GM18502 (cell line): Measurements from ENCODE around the gene PJA2.
A peak's percentile ranks its signal among the peaks of the same experiment; 100 is the strongest.
"Not testable (repeated sequence)": the region's sequence is repeated elsewhere in the genome, so short reads cannot be mapped to it uniquely, and the experiment has no call there.

Source experiments
- ATAC-seq: cut with Tn5 transposase; IDR thresholded peaks from one replicate; pipeline ENCODE4 v1.9.1; 2021; ENCODE audit warnings: mild to moderate bottlenecking; ENCODE audit not compliant: unreplicated experiment, poor library complexity

Gene PJA2, protein sequence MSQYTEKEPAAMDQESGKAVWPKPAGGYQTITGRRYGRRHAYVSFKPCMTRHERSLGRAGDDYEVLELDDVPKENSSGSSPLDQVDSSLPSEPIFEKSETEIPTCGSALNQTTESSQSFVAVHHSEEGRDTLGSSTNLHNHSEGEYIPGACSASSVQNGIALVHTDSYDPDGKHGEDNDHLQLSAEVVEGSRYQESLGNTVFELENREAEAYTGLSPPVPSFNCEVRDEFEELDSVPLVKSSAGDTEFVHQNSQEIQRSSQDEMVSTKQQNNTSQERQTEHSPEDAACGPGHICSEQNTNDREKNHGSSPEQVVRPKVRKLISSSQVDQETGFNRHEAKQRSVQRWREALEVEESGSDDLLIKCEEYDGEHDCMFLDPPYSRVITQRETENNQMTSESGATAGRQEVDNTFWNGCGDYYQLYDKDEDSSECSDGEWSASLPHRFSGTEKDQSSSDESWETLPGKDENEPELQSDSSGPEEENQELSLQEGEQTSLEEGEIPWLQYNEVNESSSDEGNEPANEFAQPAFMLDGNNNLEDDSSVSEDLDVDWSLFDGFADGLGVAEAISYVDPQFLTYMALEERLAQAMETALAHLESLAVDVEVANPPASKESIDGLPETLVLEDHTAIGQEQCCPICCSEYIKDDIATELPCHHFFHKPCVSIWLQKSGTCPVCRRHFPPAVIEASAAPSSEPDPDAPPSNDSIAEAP

DNA sequence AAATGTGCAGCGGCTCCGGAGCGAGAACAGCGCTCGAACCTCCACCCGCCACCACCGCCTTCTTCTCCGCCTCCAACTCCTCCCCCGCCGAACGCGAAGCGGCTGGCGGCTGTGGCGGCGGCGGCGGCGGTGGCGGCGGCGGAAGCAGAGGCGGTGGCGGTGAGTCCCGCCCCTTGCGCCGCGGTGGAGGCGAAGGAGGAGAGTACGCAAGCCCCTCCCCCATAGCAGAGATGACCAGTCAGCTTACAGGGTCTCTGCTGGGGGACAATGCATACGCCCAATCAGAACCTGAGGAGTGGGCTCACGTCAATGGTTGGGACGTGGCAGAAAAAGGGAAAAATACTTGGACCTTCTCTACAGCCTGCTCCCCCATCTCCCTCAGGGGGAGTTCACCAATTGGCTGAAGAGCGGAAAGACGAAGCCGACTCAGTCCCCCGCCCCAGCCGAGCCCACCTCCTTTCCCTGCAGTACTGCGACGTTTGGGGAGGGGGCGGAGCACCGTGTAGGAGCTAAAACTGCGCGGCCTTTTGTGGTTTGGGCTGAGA is at the start of gene PJA2:
PJA2 (minus strand) TSS at position 131 of the 545 bp plus-strand sequence. CDS start 26,541 bp downstream, outside the sequence.
- peak; percentile 81 for ATAC-seq

DNA sequence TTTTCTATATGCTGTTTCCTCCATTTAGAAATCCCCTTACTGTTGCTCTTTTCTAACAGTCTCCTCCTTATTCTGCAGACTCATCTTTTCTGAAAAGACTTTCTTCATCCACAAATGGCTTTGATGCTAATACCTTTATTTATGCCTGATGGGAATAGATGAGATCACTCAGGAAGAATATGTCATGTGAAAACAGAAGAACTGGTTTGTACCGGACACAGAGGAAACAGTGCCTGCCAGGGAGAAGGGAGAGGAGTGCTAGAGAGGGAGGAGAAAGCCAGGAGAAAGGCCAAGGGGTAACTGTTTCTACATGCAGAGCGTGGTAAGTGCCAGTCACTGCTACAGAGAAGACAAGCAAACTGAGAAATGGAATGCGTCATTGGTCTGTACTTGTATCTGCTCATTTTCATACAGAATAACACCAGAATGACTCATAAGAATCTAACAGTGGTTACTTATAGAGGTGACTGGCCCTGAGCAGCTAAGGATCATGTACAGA is 45.9 kb upstream of the PJA2 start:
- ATAC-seq, result peak; percentile 100

DNA sequence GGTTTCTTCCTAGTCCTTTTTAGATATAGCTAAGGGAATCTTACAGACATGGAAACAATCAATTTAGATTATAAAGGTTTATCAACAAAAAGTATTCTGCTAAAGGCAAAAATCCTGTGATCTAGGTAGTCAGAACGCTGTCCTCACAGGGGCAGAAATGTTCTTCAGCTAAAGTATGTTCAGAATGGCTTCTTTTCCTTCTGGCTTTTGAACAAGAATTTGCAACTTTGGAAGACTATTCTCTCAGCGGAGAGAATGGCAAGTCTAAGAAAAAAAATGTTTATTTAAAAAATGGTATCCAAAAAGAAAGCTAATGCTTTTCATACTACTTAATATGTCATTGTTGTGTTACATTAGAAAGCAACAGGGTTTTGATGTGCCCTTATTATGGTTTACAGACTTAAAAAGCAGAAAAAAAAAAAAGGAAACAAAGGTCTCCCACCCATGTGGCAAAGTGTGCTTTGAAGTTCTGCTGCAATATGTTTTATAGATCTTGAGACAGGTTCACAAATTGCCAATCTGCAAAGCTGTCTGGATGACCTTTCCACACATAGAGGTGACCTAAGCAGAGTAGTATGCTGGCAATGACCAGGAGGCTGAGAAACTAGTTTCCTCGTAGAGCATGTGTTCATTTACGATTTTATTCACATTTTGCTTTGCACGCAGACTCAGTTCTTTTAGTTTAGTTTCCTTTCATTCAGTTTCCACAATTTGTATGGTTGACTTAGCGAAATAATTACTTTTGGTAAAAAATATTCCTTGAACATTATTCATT is 45.1 kb upstream of the PJA2 start:
- no peak for ATAC-seq

DNA sequence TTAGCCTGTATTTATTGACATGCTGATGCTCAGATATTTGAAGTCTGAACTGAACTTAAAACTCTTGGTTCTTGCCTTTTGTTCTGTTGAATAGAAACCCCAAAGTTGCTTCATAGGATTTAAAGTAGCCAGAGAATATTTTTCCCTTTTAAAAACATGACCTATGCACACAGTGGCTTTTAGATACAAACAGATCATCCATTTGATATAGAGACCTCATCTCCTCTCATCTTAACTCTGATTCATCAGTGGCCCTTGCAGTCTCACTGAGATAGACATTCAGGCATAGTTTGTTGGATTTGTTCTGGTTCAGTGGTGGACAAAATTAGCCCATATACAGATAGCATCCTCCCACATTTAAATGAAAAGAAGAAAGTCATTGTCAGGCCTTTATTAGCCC is 43.5 kb upstream of the PJA2 start:
- ATAC-seq, result no peak

DNA sequence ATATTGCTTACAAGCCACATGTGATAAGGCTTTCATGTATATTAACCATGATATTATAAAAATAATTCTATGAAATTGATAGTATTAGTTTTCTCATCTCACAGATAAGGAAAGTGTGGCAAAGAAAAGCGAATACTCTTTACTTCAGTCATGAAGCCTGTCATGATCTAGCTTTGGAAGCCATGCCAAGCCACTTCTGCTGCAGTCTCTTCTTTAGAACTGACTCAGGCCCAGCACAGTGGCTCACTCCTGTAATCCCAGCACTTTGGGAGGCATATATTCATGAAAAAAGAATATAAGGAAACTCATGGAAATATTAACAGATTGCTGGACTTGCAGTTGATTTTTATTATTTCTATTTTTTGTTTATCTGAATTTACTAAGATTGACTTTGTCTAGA is 42.9 kb upstream of the PJA2 start:
- ATAC-seq, result no peak

DNA sequence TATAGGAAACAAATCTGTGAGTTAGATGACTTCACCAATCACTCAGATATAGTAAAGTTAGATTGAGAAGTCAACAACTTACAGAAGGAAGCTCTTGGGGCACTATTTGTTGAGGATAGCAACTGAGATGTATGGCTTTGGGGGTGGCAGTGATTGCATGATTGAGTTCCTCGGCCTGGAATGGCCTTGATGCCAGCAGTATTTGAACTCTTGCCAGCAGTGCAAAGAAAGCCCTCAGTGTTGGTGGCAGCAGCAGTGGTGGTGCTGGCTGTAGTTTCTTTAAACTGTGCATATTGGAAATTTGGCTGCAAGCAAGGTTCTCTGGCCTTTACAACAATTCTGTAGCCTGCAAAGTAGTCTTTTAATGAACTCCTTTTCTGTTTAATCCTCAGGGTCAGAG is 41.4 kb upstream of the PJA2 start:
- ATAC-seq, result no peak

DNA sequence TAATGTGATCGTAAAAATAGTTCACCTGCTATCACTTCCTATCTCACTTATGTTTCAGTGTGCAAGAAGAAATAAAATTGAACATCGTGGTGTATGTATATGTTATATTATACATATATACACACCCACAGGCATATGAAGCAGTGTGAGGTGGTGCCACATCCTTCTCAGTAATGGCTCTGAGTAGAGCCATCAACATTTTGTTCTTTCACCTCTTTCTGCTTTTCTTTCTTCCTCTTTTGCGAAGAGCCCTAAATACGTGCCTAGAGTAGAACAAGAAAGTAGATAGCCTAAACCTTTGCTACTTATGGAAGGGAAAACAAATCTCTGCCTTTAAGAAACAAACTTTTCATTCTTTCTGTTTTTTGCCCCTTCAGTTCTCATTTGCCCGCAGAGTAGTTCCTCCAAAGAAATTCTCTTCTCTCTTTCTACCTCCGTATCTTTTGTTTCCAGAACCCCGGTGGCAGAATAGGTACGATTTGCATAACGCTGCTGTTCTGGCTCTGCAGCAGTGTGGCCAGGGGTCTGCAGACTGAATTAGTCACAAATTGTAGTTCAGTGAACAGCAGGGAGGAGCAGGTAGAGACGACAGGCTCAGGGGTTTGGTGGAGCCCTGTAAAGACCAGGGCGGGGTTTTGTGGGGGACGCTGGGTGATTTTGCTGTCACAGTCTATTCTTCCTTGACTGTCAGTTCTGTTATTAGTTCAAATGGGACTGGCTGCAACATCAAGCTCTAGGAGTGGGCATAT is 40.5 kb upstream of the PJA2 start:
- ATAC-seq, result peak; percentile 77

DNA sequence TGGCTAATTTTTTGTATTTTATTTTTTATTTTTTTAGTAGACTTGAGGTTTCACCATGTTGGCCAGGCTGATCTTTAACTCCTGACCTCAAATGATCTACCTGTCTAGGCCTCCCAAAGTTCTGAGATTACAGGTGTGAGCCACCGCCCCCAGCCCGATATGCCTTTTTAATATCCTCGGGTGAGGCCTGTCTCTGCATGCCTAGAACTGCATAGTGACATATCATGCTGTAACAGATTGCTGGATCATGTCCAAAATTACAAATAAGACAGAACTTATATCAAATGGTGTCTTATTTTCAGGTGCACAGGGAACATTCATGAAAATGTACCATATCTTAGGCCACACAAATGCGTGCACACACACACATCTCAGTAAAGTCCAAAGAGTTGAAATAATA is 39.1 kb upstream of the PJA2 start:
- ATAC-seq, result no peak

DNA sequence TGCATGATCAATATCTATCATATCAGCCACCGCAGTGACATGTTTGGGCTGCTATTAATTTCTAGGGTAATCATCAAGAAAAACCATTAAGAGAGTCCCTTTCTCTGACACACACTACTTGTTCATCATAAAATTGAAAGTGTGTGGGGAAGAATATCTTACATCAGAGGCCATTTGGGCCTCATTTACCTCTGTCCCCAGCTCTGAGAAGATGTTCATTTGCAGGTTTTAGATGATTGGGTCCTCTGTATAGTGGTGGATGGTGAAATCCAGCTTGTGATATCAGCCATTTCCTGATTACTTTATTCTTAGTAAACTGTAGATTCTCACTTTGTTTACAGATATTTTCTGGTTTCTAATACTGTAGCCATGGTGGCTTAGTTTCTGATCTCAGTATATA is 29.8 kb upstream of the PJA2 start:
- no peak for ATAC-seq

DNA sequence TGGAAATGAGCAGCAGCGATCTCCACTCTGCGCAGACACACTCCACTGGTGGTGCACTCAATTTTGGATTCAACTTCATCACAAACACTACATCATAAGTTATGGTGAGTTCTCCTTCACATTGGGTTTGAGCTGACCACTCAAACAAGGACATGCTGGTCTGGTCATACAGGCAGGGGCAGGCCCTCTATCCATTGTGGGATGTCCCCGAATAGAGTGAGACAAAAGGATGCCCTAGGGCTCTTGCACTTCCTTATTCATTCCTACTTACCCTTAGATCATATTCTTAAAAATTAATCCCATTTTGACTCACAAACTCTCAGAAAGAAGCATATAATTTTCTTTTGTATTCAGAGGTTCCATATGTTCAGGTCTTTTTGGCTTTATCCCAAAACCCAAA is 16.3 kb upstream of the PJA2 start:
- ATAC-seq, result no peak

DNA sequence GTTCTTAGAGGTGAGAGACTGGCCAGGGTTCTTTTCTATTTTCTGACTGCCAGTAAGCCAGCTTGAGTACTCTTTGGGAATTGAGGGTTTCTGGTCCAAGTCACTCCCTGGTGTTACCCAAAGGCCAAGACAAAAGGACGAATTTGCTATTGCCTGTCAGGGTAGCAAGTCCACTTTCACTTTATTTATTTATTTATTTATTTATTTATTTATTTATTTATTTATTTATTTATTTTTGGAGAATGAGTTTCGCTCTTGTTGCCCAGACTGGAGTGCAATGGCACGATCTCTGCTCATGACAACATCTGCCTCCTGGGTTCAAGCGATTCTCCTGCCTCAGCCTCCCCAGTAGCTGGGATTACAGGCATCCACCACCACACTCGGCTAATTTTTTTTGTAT is 15.7 kb upstream of the PJA2 start:
- ATAC-seq, result not testable (repeated sequence)

DNA sequence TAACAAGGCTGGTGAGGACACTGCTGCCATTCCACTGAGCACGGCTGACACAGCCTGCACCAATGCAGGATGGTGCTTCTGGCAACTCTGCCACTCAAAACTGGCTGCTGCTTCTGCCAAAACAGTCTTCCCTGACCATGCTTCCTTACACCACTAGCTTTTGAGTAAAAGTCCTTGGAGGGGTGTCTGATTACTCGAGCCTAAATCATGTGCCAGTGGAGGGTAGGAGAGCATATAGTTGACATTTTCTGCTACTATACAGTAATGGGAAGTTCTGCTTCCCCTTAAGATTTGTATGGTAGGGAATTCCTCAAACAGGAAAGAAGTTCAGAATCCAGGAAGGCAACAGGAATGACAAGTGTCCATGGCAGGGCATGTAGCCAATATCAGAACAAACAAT is 12.2 kb upstream of the PJA2 start:
- ATAC-seq, result no peak

DNA sequence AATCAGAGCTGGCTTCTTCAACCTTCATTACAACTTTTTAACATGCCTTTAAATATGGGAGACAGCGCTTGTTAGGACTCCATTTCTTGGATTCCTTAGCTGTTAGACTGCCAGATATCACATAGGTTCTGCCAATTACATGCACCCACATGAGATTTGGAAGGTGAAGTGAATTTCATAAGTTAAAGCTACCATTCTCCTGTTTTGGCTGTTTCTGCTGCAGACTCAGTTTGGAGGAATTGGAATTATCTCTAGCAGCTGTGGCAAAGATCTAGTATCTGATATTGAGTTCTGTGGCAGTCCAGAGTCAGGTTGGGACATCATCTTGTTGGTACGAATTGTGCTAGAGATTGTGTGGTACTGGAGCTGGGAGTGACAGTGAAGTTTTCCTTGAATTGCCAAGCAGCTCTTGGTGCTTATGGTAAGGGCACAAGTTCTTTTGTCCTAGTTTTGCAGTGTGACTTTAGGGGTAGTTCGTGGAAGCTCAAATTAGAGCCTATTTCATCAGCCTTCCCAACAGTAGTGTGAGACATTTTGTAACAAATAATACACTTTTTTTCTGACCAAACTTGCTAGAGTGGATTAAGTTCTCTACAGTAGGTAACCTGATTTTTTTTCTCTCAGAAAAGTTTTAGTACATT is 9.1 kb upstream of the PJA2 start:
- no peak for ATAC-seq

DNA sequence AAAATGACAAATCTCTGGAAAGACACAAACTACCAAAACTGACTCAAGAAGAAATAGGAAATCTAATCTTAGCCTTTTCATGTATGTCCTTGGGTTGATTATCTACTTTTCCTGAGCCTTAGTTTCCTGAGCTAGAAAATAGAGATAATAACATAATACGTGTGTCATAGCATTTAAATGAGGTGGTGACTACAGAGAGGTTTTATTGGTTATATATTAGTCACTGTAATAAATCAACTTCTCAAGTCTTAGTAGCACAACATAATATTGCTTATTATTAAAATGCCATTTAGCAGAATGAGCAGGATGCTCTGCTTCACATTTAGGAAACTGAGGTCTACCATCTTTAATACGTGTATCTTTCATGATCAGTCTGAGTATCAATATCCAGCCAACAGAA is 7.1 kb upstream of the PJA2 start:
- ATAC-seq, result no peak

DNA sequence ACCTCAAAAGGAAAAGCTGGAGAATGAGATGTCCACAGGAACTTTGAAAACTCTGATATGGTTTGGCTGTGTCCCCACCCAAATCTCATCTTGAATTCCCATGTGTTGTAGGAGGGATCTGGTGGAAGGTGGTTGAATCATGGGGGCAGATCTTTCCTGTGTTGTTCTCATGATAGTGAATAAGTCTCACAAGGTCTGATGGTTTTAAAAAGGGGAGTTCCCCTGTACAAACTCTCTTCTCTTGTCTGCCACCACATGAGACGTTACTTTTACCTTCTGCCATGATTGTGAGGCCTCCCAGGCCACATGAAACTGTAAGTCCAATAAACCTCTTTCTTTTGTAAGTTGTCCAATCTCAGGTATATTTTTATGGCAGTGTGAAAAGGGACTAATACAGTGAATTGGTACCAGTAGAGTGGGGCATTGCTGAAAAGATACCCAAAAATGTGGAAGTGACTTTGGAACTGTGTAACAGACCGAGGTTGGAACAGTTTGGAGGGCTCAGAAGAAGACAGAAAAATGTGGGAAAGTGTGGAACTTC is 4.2 kb upstream of the PJA2 start:
- ATAC-seq, result not testable (repeated sequence)

DNA sequence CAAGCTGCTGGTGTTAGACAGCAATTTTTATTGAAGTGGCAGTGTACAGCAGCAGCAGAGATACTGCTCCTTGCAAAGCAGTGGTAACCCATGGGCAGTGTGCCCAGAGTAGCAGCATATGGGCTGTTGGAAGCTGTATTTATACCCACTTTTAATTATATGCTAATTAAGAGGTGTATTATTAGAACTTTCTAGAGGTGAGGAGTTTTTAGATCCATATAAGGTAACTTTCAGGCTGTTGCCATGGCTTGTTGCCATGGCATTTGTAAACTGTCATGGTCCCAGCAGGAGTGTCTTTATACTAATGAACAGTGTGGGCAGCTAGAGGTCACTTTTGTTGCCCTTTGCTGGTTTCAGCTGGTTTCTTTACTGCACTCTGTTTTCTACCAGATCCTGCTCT is 3.7 kb upstream of the PJA2 start:
- ATAC-seq, result no peak

DNA sequence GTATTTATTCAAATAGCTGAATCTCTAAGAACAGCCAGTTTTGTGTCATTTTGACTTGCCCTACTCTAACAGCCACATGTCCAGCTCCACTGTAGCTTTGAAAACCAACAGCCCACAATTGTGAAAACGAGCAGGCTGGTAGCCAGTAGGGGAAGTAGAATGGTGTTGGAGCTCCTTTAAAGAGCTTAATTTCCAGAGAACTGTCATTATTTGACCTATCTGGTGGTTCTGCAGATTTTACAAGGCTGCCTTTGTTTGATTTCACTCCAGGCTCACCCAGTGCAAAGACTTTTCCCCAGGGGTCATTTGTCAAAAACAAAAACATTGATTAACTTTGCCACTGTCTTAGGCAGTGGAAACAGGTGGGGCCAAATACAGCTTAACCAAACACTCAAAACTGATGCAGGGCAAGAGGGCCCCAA is 3.2 kb upstream of the PJA2 start:
- no peak for ATAC-seq

DNA sequence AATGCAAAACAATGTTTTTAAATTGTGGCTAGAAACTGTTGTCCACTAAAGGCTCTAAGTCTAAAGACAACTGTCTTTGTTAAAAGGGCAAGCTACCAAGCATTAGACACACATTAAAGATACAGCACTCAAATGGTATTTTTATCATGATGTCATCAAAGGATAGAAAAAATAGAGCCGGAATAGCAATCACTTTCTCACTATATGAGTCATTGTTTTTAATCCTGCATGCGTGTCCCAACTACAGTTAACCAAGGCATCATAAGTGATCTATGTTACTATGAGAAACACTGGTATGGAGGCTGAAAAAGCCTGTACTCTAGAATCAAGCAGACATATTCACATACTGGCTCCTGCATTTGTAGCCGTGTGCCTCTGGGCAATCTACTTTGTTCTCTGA is 1.9 kb upstream of the PJA2 start:
- no peak for ATAC-seq

DNA sequence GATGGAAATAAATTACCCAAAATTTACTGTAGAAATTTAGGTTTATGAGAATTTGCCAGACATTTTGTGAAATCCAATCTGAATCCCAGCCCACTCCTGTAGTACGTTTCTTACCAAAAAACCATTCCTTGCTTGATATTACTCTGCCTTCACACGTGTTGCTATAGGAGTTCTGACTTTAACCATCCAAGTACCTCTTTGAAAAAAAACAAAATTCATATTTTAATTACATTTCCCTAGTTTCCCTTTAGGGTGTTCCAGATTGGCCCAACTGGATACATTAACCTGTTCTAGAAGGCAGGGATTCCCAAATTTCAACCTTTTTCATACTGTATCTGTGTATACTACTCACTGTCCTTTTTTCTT is 1.4 kb upstream of the PJA2 start:
- no peak for ATAC-seq
